Large intestine (tissue), 3 donors: ENCODE measurements around the gene FRAS1. TPM values are rescaled to one million over a fixed set of nuclear protein-coding genes. Genes with fewer than 3 reads are reported as not detected.

Source experiments
- DNase-seq, 2 donors: peaks; one replicate each; pipeline versions ENCODE4 v3.0.0 to v3.0.0-alpha.2; 2013
- H3K27ac ChIP-seq: one replicate; pipeline ENCODE4 v1.5.1; 2013; ENCODE audit warnings: low read length
- H3K27me3 ChIP-seq: 2 replicates; pipeline ENCODE4 v1.6.1; 2013; ENCODE audit warnings: low read length; ENCODE audit not compliant: control insufficient read depth, insufficient read depth
- H3K36me3 ChIP-seq: 2 replicates; pipeline ENCODE4 v1.6.1; 2013; ENCODE audit warnings: low read length; ENCODE audit not compliant: control insufficient read depth, insufficient read depth
- H3K4me1 ChIP-seq: one replicate; pipeline ENCODE4 v1.6.1; 2013; ENCODE audit warnings: low read length; ENCODE audit not compliant: control insufficient read depth, insufficient read depth
- H3K4me3 ChIP-seq: one replicate; pipeline ENCODE4 v1.5.1; 2013; ENCODE audit warnings: low read length
- H3K9me3 ChIP-seq: one replicate; pipeline ENCODE4 v1.6.1; 2013; ENCODE audit warnings: mild to moderate bottlenecking, low read depth, low read length, moderate library complexity; ENCODE audit not compliant: control insufficient read depth
- WGBS: methylation state at CpG from one replicate; pipeline ENCODE4 v1.1.5; 2013; ENCODE audit warnings: low lambda C conversion rate; ENCODE audit not compliant: insufficient coverage; 5-methylcytosine and 5-hydroxymethylcytosine counted together
- polyA plus RNA-seq: library from polyadenylated mRNA; unstranded; fragments of 120-200 nt; gene quantifications from one replicate; pipeline ENCODE4 v1.2.1, GENCODE V29; 2013

Gene FRAS1
- polyA plus RNA-seq, 1 donor, result 12.9 TPM

GRCh38 chr4:78058591-78059523 is 1.7 kb downstream of the FRAS1 start:
- no peaks in the 10 kb centered on the region for H3K27me3 ChIP-seq

GRCh38 chr4:78059524-78059889 is 2.4 kb downstream of the FRAS1 start:
- Histone ChIP-seq H3K9me3 (no peaks in the 10 kb centered on the region), H3K4me3 (peak overlapping the region; percentile 85), H3K4me1 (peaks cover 6% of the 10 kb centered on the region), H3K27ac (peak overlapping the region; percentile 92), H3K36me3 (no peaks in the 10 kb centered on the region), H3K27me3 (no peaks in the 10 kb centered on the region)
- peak; percentile 78 to 87 for DNase-seq
- no CpG with 5 or more reads among the region's 7 CpGs for WGBS

More at GRCh38 chr4:78058591-78059523, 1.7 kb downstream of the FRAS1 start:
- Histone ChIP-seq H3K4me1 (peaks cover 6% of the 10 kb centered on the region), H3K9me3 (no peaks in the 10 kb centered on the region), H3K36me3 (no peaks in the 10 kb centered on the region), H3K4me3 (peak overlapping the region; percentile 85), H3K27ac (peak overlapping the region; percentile 92)
- DNase-seq, result peak; percentile 60 to 73
- WGBS, result 3% methylated on average over 7 of the region's 54 CpGs

- no peaks in the 10 kb centered on the region for H3K36me3 ChIP-seq
- H3K27ac ChIP-seq, result no peak overlapping the region
- WGBS, result 20% methylated on average over 1 of the region's 1 CpG
Observed at GRCh38 chr4:78059938-78060337, 2.8 kb downstream of the FRAS1 start.

GRCh38 chr4:78061939-78062570 is 4.9 kb downstream of the FRAS1 start:
- Histone ChIP-seq H3K9me3 (no peaks in the 10 kb centered on the region), H3K27me3 (no peaks in the 10 kb centered on the region), H3K27ac (no peak overlapping the region), H3K4me1 (no peaks in the 10 kb centered on the region), H3K36me3 (no peaks in the 10 kb centered on the region), H3K4me3 (no peak overlapping the region)
- DNase-seq, result no peak
- WGBS, result 100% methylated on average over 1 of the region's 2 CpGs

More at GRCh38 chr4:78059938-78060337, 2.8 kb downstream of the FRAS1 start:
- H3K4me3 ChIP-seq, result no peak overlapping the region
- no peak for DNase-seq
- no peaks in the 10 kb centered on the region for H3K27me3 ChIP-seq
- H3K9me3 ChIP-seq, result no peaks in the 10 kb centered on the region
- H3K4me1 ChIP-seq, result peaks cover 6% of the 10 kb centered on the region

GRCh38 chr4:78065508-78066192 is 8.5 kb downstream of the FRAS1 start:
- no peak overlapping the region for H3K4me3 ChIP-seq
- H3K36me3 ChIP-seq, result no peaks in the 10 kb centered on the region
- H3K27ac ChIP-seq, result no peak overlapping the region
- no peaks in the 10 kb centered on the region for H3K27me3 ChIP-seq
- 14% methylated on average over 1 of the region's 4 CpGs for WGBS
- peaks cover 6% of the 10 kb centered on the region for H3K4me1 ChIP-seq
- DNase-seq, result peak in 1 of 2 donors; percentile 53
- no peaks in the 10 kb centered on the region for H3K9me3 ChIP-seq

GRCh38 chr4:78068481-78068880 is 11.4 kb downstream of the FRAS1 start:
- DNase-seq, result no peak
- Histone ChIP-seq H3K27ac (no peak overlapping the region), H3K4me3 (no peak overlapping the region), H3K27me3 (no peaks in the 10 kb centered on the region), H3K4me1 (peaks cover 6% of the 10 kb centered on the region), H3K9me3 (no peaks in the 10 kb centered on the region), H3K36me3 (no peaks in the 10 kb centered on the region)
- no CpG with 5 or more reads among the region's 1 CpG for WGBS

GRCh38 chr4:78069319-78069718 is 12.2 kb downstream of the FRAS1 start:
- no peak overlapping the region for H3K4me3 ChIP-seq
- no peaks in the 10 kb centered on the region for H3K9me3 ChIP-seq
- H3K27ac ChIP-seq, result no peak overlapping the region
- WGBS, result 72% methylated on average over 2 of the region's 4 CpGs
- no peaks in the 10 kb centered on the region for H3K36me3 ChIP-seq
- no peaks in the 10 kb centered on the region for H3K27me3 ChIP-seq
- DNase-seq, result peak; percentile 75 to 79
- peaks cover 7% of the 10 kb centered on the region for H3K4me1 ChIP-seq

GRCh38 chr4:78069859-78070258 is 12.7 kb downstream of the FRAS1 start:
- Histone ChIP-seq H3K4me3 (no peak overlapping the region), H3K27ac (no peak overlapping the region), H3K36me3 (no peaks in the 10 kb centered on the region), H3K9me3 (no peaks in the 10 kb centered on the region), H3K4me1 (peaks cover 9% of the 10 kb centered on the region), H3K27me3 (no peaks in the 10 kb centered on the region)
- WGBS, result no CpG with 5 or more reads among the region's 3 CpGs
- no peak for DNase-seq

GRCh38 chr4:78070731-78071282 is 13.7 kb downstream of the FRAS1 start:
- H3K4me1 ChIP-seq, result peaks cover 9% of the 10 kb centered on the region
- no CpG with 5 or more reads among the region's 2 CpGs for WGBS
- H3K27me3 ChIP-seq, result no peaks in the 10 kb centered on the region
- H3K9me3 ChIP-seq, result no peaks in the 10 kb centered on the region
- no peak overlapping the region for H3K27ac ChIP-seq
- H3K4me3 ChIP-seq, result no peak overlapping the region
- no peaks in the 10 kb centered on the region for H3K36me3 ChIP-seq
- DNase-seq, result no peak

GRCh38 chr4:78074759-78075158 is 17.6 kb downstream of the FRAS1 start:
- no peak overlapping the region for H3K27ac ChIP-seq
- no peak for DNase-seq
- peaks cover 5% of the 10 kb centered on the region for H3K4me1 ChIP-seq
- no peaks in the 10 kb centered on the region for H3K27me3 ChIP-seq
- WGBS, result no CpG with 5 or more reads among the region's 3 CpGs
- no peaks in the 10 kb centered on the region for H3K9me3 ChIP-seq
- no peaks in the 10 kb centered on the region for H3K36me3 ChIP-seq
- no peak overlapping the region for H3K4me3 ChIP-seq
